LNCaP clone FGC (cell line): ENCODE data around the gene TP63.

ENCODE experiments used
- DNase-seq: peaks from one replicate; pipeline ENCODE4 v3.0.0-alpha.2; 2011; ENCODE audit warnings: low read depth
- H3K4me3 ChIP-seq: 2 replicates; pipeline ENCODE4 v1.5.1; 2011; ENCODE audit warnings: mild to moderate bottlenecking, low read depth, low read length, control low read depth
- CTCF ChIP-seq: IDR thresholded peaks from 2 replicates; pipeline ENCODE4 v1.5.1; 2012; ENCODE audit warnings: mild to moderate bottlenecking; ENCODE audit not compliant: control insufficient read depth, insufficient read depth; ENCODE audit errors: extremely low read depth

TP63 gene

GRCh38 chr3:189687475-189687874 lies 56.3 kb downstream of the TP63 start:
- no peak for TF ChIP-seq CTCF
- DNase-seq: no peak
- H3K4me3 ChIP-seq: no peak overlapping the region

DNA sequence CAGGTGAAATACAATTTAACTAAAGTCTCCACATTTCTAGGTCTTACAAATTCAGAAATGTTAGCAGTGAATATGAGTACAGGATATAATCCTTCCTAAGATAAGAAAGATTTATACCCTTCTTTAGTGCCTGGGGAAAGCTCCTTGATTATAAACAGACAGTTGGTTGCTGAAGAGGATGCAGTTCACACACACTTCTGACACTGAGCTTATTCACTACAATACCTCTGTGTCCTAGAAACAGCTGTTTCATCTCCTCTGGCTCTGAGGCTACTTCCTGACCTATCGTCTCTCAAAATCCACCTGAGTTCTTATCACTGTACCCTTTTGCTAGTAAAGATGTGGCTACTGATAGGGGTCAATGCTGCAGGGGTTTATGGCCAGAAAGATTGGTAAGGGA lies 57.1 kb downstream of the TP63 start:
- no peak for DNase-seq
- TF ChIP-seq CTCF: no peak
- H3K4me3 ChIP-seq: no peak overlapping the region

DNA sequence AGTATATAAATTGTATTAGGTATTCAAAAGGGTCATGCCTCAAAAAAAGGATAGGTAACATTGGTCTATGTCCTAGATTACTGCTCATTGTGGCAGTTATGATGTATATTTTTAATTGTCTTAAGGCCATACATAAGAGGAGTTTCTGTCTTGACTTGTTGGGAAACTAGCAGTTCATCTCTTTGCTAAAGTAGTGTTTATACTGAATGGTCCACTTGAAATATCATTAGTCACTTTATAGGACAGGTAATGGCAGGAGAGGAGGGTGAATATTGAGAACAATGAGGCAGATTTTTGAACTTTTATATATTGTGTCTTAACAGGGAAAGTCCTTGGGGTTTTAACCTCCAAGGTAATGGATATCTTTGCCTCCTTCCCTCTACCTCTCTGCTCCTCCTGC lies 58.4 kb downstream of the TP63 start:
- no peak for DNase-seq
- TF ChIP-seq CTCF: no peak
- no peak overlapping the region for H3K4me3 ChIP-seq

DNA sequence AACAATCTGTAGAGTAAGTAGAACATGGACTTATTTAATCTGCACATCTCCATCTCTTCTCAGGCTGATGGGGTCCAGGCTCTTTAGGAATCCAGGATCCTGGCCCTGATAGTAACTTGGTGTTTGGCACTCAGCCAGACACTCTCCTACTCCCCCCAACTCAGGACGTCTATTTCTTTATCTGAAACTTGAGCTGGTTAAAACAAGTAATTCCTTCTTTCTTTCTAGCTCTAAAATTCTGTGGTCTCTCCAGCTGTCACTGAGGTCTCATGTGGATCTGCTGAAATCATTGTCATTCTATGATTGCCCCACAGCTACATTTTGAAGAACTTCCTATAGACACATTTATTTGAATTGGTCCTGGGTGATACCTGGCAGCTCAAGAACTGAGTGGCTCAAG lies 59.0 kb downstream of the TP63 start:
- no peak overlapping the region for H3K4me3 ChIP-seq
- DNase-seq: no peak
- no peak for TF ChIP-seq CTCF

GRCh38 chr3:189690672-189691071 lies 59.5 kb downstream of the TP63 start:
- DNase-seq: no peak
- TF ChIP-seq CTCF: no peak
- H3K4me3 ChIP-seq: no peak overlapping the region

- no peak for TF ChIP-seq CTCF
- H3K4me3 ChIP-seq: no peak overlapping the region
- no peak for DNase-seq
Observed at GRCh38 chr3:189695400-189695799, 64.2 kb downstream of the TP63 start.

GRCh38 chr3:189698811-189699210 lies 67.6 kb downstream of the TP63 start:
- DNase-seq: no peak
- H3K4me3 ChIP-seq: no peak overlapping the region
- no peak for TF ChIP-seq CTCF
